HepG2 (cell line): ENCODE measurements around the gene TXNDC11. TPM values are rescaled to one million over a fixed set of nuclear protein-coding genes. Genes with fewer than 3 reads are reported as not detected.

Source experiments
- BORCS8-MEF2B ChIP-seq: sonication (generic); formaldehyde crosslinking; IDR thresholded peaks from 2 replicates; pipeline ENCODE4 v1.8.0; 2022; ENCODE audit warnings: mild to moderate bottlenecking, missing genetic modification reagents
- HMGXB3 ChIP-seq: sonication (generic); formaldehyde crosslinking; IDR thresholded peaks from 2 replicates; pipeline ENCODE4 v1.4.0; 2020; ENCODE audit warnings: missing genetic modification reagents, borderline replicate concordance
- KAT7 ChIP-seq: IDR thresholded peaks from 2 replicates; pipeline ENCODE4 v1.6.1; 2018; ENCODE audit warnings: borderline replicate concordance, missing compliant biosample characterization
- KDM5B ChIP-seq: sonication (generic); formaldehyde crosslinking; IDR thresholded peaks from 2 replicates; pipeline ENCODE4 v1.4.0; 2020; ENCODE audit warnings: missing genetic modification reagents, mild to moderate bottlenecking, borderline replicate concordance
- KLF16 ChIP-seq, 2 experiments: sonication (generic) in 1 of 2; formaldehyde crosslinking in 1 of 2; IDR thresholded peaks; 2 replicates each; pipeline versions ENCODE4 v1.6.1 to v1.8.0; 2016 to 2023; ENCODE audit warnings: missing genetic modification reagents in 2 of 2, missing compliant biosample characterization in 1 of 2
- KMT2B ChIP-seq: IDR thresholded peaks from 2 replicates; pipeline ENCODE4 v1.6.1; 2016; ENCODE audit warnings: missing genetic modification reagents, missing compliant biosample characterization
- MXD4 ChIP-seq: IDR thresholded peaks from 2 replicates; pipeline ENCODE4 v1.6.1; 2016; ENCODE audit warnings: mild to moderate bottlenecking, missing biosample characterization, missing genetic modification reagents
- NONO ChIP-seq, 2 experiments: fragments of 450-650 bp in 1 of 2; sonication (generic) in 1 of 2; formaldehyde crosslinking in 1 of 2; IDR thresholded peaks in 1 of 2; conservative IDR thresholded peaks in 1 of 2; 2 replicates each; pipeline versions ENCODE4 v1.6.1 to v1.8.0; 2017 to 2022; ENCODE audit warnings: mild to moderate bottlenecking in 1 of 2, missing genetic modification reagents in 1 of 2, moderate library complexity in 1 of 2
- RARG ChIP-seq: sonication (generic); formaldehyde crosslinking; IDR thresholded peaks from 2 replicates; pipeline ENCODE4 v1.4.0; 2020; ENCODE audit warnings: low read depth, mild to moderate bottlenecking, missing genetic modification reagents
- STAG1 ChIP-seq: sonication (generic); formaldehyde crosslinking; IDR thresholded peaks from 2 replicates; pipeline ENCODE4 v1.4.0; 2020; ENCODE audit warnings: missing genetic modification reagents
- YY1 ChIP-seq: IDR thresholded peaks from 2 replicates; pipeline ENCODE4 v1.6.1; 2011; ENCODE audit warnings: low read length, low read depth, moderate library complexity, mild to moderate bottlenecking; ENCODE audit not compliant: insufficient read depth, insufficient replicate concordance
- ZFX ChIP-seq: sonication (generic); formaldehyde crosslinking; IDR thresholded peaks from 2 replicates; pipeline ENCODE4 v1.4.0; 2020; ENCODE audit warnings: mild to moderate bottlenecking, low read depth, missing genetic modification reagents, moderate library complexity
- ZNF326 ChIP-seq: sonication (generic); formaldehyde crosslinking; IDR thresholded peaks from 2 replicates; pipeline ENCODE4 v1.4.0; 2020; ENCODE audit warnings: missing genetic modification reagents, borderline replicate concordance
- ZNF333 ChIP-seq: sonication (generic); formaldehyde crosslinking; IDR thresholded peaks from 2 replicates; pipeline ENCODE4 v1.4.0; 2020; ENCODE audit warnings: mild to moderate bottlenecking, missing genetic modification reagents, borderline replicate concordance
- ZNF343 ChIP-seq: sonication (generic); formaldehyde crosslinking; IDR thresholded peaks from 2 replicates; pipeline ENCODE4 v1.4.0; 2020; ENCODE audit warnings: mild to moderate bottlenecking, missing genetic modification reagents
- ZNF674 ChIP-seq: sonication (generic); formaldehyde crosslinking; IDR thresholded peaks from 2 replicates; pipeline ENCODE4 v1.5.0; 2020; ENCODE audit warnings: low read depth, mild to moderate bottlenecking, missing genetic modification reagents
- ZNF878 ChIP-seq: sonication (generic); formaldehyde crosslinking; IDR thresholded peaks from 2 replicates; pipeline ENCODE4 v1.8.1; 2023; ENCODE audit warnings: mild to moderate bottlenecking, missing genetic modification reagents, moderate library complexity
- ZSCAN22 ChIP-seq: sonication (generic); formaldehyde crosslinking; IDR thresholded peaks from 2 replicates; pipeline ENCODE4 v1.4.0; 2020; ENCODE audit warnings: mild to moderate bottlenecking, missing genetic modification reagents
- ZSCAN30 ChIP-seq: sonication (generic); formaldehyde crosslinking; IDR thresholded peaks from 2 replicates; pipeline ENCODE4 v1.5.0; 2020; ENCODE audit warnings: mild to moderate bottlenecking, missing genetic modification reagents
- polyA plus RNA-seq, 8 experiments: library from polyadenylated mRNA; depleted of rRNA in 3 of 8; stranded (reverse) in 7 of 8; unstranded in 1 of 8; fragments of >200 nt; fragmentation: Illumina TruSeq in 4 of 8; extraction: Trizol in 4 of 8; gene quantifications; 2 replicates each; pipeline versions ENCODE4 v1.2.1 to v1.2.3, GENCODE V29; 2011 to 2016; ENCODE audit warnings: low read depth in 4 of 8, missing spikeins in 1 of 8, mixed read lengths in 1 of 8; ENCODE audit not compliant: insufficient read depth in 1 of 8
- total RNA-seq, 5 experiments: library from RNA; depleted of rRNA; stranded (reverse); fragments of >200 nt; fragmentation: Illumina TruSeq; extraction: Trizol; gene quantifications; 2 replicates each; pipeline ENCODE4 v1.2.3, GENCODE V29; 2016; ENCODE audit warnings: low read depth in 1 of 5
- TF ChIP-seq, protein P1 (sequence below), 2 experiments: sonication (generic) in 1 of 2; formaldehyde crosslinking in 1 of 2; IDR thresholded peaks; 2 replicates each; pipeline versions ENCODE4 v1.4.0 to v1.6.1; 2018 to 2020; ENCODE audit warnings: missing genetic modification reagents in 2 of 2, borderline replicate concordance in 1 of 2, low read depth in 1 of 2, mild to moderate bottlenecking in 1 of 2, missing biosample characterization in 1 of 2
- TF ChIP-seq, protein P2 (sequence below): sonication (generic); formaldehyde crosslinking; IDR thresholded peaks from 2 replicates; pipeline ENCODE4 v1.4.0; 2020; ENCODE audit warnings: missing genetic modification reagents, borderline replicate concordance

Gene TXNDC11
- total and polyA plus RNA-seq, 2 of the 13 experiments (the other 11 are each of a cell fraction or from before 2014, with no cell fraction given): 74.9 to 123 TPM

DNA sequence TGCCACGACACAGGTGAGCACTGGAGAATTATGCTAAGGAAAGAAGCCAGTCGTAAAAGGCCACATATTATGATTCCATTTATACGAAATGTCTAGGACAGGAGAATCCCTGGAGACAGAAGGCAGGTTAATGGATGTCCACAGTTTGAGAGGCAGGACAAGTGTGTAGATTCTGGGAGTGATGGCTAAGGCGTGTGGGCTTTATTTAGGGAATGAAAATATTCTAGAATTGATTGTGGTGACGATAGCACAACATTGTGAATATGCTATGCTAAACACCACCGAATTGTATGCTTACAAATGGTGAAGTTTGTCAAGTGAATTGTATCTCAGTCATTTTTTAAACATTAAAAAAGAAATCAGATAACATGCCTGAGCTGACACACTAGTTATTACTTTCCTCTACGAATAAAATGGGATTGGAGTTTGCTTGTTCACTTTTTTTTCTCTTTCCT, 5.3 kb upstream of the TXNDC11 start (continued):
- TF ChIP-seq ZFX (no peak; the same call in 1 of the 2 replicates), YY1 (no peak), ZNF878 (CRISPR knock-in tag) (peak; percentile 57; the same call in 1 of the 2 replicates), HMGXB3 (peak; percentile 49; the same call in 1 of the 2 replicates), NONO (IDR thresholded peaks at IDR 0.05) (no peak), NONO (CRISPR knock-in tag; conservative IDR thresholded peaks at IDR 0.05) (0 out of 2 replicates have a peak, but pooled peaks have one; percentile 1), MXD4 (CRISPR knock-in tag) (no peak), ZNF326 (no peak), BORCS8-MEF2B (CRISPR knock-in tag) (no peak), KDM5B (CRISPR knock-in tag) (0 out of 2 replicates have a peak, but pooled peaks have one; percentile 7), ZNF333 (peak; percentile 5; the same call in 1 of the 2 replicates), ZSCAN22 (CRISPR knock-in tag) (0 out of 2 replicates have a peak, but pooled peaks have one; percentile 25), KLF16 (CRISPR knock-in tag; IDR thresholded peaks at IDR 0.05) (peak in 1 of 2 experiments; percentile 6; a peak in 1 of 4 replicates), ZNF343 (peak; percentile 57; the same call in 1 of the 2 replicates), ZNF674 (no peak), KMT2B (CRISPR knock-in tag) (peak; percentile 24; the same call in 1 of the 2 replicates), RARG (CRISPR knock-in tag) (no peak), ZSCAN30 (0 out of 2 replicates have a peak, but pooled peaks have one; percentile 37), KAT7 (CRISPR knock-in tag) (peak; percentile 44; the same call in 1 of the 2 replicates), STAG1 (CRISPR knock-in tag) (no peak)
- TF ChIP-seq, protein P1, sequence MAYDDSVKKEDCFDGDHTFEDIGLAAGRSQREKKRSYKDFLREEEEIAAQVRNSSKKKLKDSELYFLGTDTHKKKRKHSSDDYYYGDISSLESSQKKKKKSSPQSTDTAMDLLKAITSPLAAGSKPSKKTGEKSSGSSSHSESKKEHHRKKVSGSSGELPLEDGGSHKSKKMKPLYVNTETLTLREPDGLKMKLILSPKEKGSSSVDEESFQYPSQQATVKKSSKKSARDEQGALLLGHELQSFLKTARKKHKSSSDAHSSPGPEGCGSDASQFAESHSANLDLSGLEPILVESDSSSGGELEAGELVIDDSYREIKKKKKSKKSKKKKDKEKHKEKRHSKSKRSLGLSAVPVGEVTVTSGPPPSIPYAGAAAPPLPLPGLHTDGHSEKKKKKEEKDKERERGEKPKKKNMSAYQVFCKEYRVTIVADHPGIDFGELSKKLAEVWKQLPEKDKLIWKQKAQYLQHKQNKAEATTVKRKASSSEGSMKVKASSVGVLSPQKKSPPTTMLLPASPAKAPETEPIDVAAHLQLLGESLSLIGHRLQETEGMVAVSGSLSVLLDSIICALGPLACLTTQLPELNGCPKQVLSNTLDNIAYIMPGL (CRISPR knock-in tag; IDR thresholded peaks at IDR 0.05; ENCODE audit: borderline replicate concordance in 1 of 2, low read depth in 1 of 2): 0 out of 4 replicates have a peak, but pooled peaks of 1 of the 2 experiments have one; percentile 18
- TF ChIP-seq, protein P2, sequence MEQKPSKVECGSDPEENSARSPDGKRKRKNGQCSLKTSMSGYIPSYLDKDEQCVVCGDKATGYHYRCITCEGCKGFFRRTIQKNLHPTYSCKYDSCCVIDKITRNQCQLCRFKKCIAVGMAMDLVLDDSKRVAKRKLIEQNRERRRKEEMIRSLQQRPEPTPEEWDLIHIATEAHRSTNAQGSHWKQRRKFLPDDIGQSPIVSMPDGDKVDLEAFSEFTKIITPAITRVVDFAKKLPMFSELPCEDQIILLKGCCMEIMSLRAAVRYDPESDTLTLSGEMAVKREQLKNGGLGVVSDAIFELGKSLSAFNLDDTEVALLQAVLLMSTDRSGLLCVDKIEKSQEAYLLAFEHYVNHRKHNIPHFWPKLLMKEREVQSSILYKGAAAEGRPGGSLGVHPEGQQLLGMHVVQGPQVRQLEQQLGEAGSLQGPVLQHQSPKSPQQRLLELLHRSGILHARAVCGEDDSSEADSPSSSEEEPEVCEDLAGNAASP (CRISPR knock-in tag): 0 out of 2 replicates have a peak, but pooled peaks have one; percentile 8
